SK-N-SH treated with all-trans-retinoic acid at 6 μM for 48 hours (cell line): ENCODE measurements around the gene AACS.

Experiments
- ESRRG ChIP-seq: fragments of 250-450 bp; sonication (Bioruptor Pico); IDR thresholded peaks from 2 replicates; pipeline ENCODE4 v1.6.1; 2021; ENCODE audit warnings: mild to moderate bottlenecking
- POU6F1 ChIP-seq: fragments of 250-450 bp; sonication (Bioruptor Pico); IDR thresholded peaks from 2 replicates; pipeline ENCODE4 v1.8.0; 2021; ENCODE audit warnings: low read depth, mild to moderate bottlenecking, moderate library complexity, borderline replicate concordance
- RARB ChIP-seq: fragments of 250-450 bp; sonication (Bioruptor Pico); IDR thresholded peaks from 2 replicates; pipeline ENCODE4 v1.8.0; 2021; ENCODE audit warnings: mild to moderate bottlenecking, moderate library complexity

- TF ChIP-seq ESRRG (no peak), POU6F1 (CRISPR knock-in tag) (no peak), RARB (CRISPR knock-in tag) (no peak)
These were observed 32.2 kb downstream of the AACS start for GRCh38 chr12:125097427-125097826.
